ENCODE measurements around the gene DMPK.
"Not testable (repeated sequence)": the region's sequence is repeated elsewhere in the genome, so short reads cannot be mapped to it uniquely, and the experiment has no call there.

Gene DMPK

GRCh38 chr19:45801603-45802175 is 19.4 kb upstream of the DMPK start:
- H3K36me3 Mint-ChIP-seq (ENCODE audit: low read depth) = no peaks in the 10 kb centered on the region
- H3K27ac Mint-ChIP-seq = no peak overlapping the region
- H3K27me3 Mint-ChIP-seq (ENCODE audit: low read depth) = peaks cover 11% of the 10 kb centered on the region
- peak overlapping the region in 1 of 3 experiments; percentile 28 for H3K4me3 Mint-ChIP-seq
- TF ChIP-seq CTCF (IDR thresholded peaks at IDR 0.05; ENCODE audit: unreplicated experiment in 3 of 3) = no peak
- peaks cover 11% of the 10 kb centered on the region for H3K4me1 Mint-ChIP-seq
- no peaks in the 10 kb centered on the region for H3K9me3 Mint-ChIP-seq

- Mint-ChIP-seq H3K27me3 (ENCODE audit: low read depth) (peaks cover 11% of the 10 kb centered on the region), H3K4me3 (no peak overlapping the region), H3K4me1 (peaks cover 11% of the 10 kb centered on the region), H3K36me3 (ENCODE audit: low read depth) (no peaks in the 10 kb centered on the region), H3K27ac (no peak overlapping the region), H3K9me3 (no peaks in the 10 kb centered on the region)
- no peak for TF ChIP-seq CTCF (IDR thresholded peaks at IDR 0.05; ENCODE audit: unreplicated experiment in 3 of 3)
Measured at GRCh38 chr19:45800070-45800553, 17.8 kb upstream of the DMPK start.

- H3K27ac Mint-ChIP-seq; H3K9me3 Mint-ChIP-seq; H3K4me3 Mint-ChIP-seq; H3K36me3 Mint-ChIP-seq (ENCODE audit: low read depth): not testable (repeated sequence)
- H3K4me1 Mint-ChIP-seq = peaks cover 16% of the 10 kb centered on the region
- H3K27me3 Mint-ChIP-seq (ENCODE audit: low read depth) = peaks cover 15% of the 10 kb centered on the region
Measured at GRCh38 chr19:45799541-45799940, 17.3 kb upstream of the DMPK start.

GRCh38 chr19:45798995-45799517 is 16.8 kb upstream of the DMPK start:
- peak overlapping the region in 2 of 3 experiments; percentile 0 to 14 for H3K4me3 Mint-ChIP-seq
- H3K4me1 Mint-ChIP-seq = peaks cover 17% of the 10 kb centered on the region
- peaks cover 15% of the 10 kb centered on the region for H3K27me3 Mint-ChIP-seq (ENCODE audit: low read depth)
- H3K9me3 Mint-ChIP-seq = no peaks in the 10 kb centered on the region
- peak overlapping the region; percentile 16 to 64 (median 33) for H3K27ac Mint-ChIP-seq
- peak; percentile 84 to 88 (median 85) for TF ChIP-seq CTCF (IDR thresholded peaks at IDR 0.05; ENCODE audit: unreplicated experiment in 3 of 3)
- no peaks in the 10 kb centered on the region for H3K36me3 Mint-ChIP-seq (ENCODE audit: low read depth)

GRCh38 chr19:45794627-45795026 is 12.3 kb upstream of the DMPK start:
- H3K27me3 Mint-ChIP-seq (ENCODE audit: low read depth) = peaks cover 4% of the 10 kb centered on the region
- H3K9me3 Mint-ChIP-seq = no peaks in the 10 kb centered on the region
- peak overlapping the region in 1 of 3 experiments; percentile 17 for H3K27ac Mint-ChIP-seq
- no peak for TF ChIP-seq CTCF (IDR thresholded peaks at IDR 0.05; ENCODE audit: unreplicated experiment in 3 of 3)
- peaks cover 10% of the 10 kb centered on the region for H3K36me3 Mint-ChIP-seq (ENCODE audit: low read depth)
- H3K4me1 Mint-ChIP-seq = peaks cover 41% of the 10 kb centered on the region
- H3K4me3 Mint-ChIP-seq = peak overlapping the region; percentile 15 to 65 (median 16)

- Mint-ChIP-seq H3K27me3 (ENCODE audit: low read depth) (peaks cover 4% of the 10 kb centered on the region), H3K36me3 (ENCODE audit: low read depth) (peaks cover 17% of the 10 kb centered on the region), H3K27ac (peak overlapping the region in 1 of 3 experiments; percentile 9), H3K9me3 (no peaks in the 10 kb centered on the region), H3K4me3 (peak overlapping the region; percentile 70 to 79 (median 76)), H3K4me1 (peaks cover 37% of the 10 kb centered on the region)
- TF ChIP-seq CTCF (IDR thresholded peaks at IDR 0.05; ENCODE audit: unreplicated experiment in 3 of 3) = no peak
Measured at GRCh38 chr19:45793876-45794275, 11.6 kb upstream of the DMPK start.
